ENCODE results near the gene FBXL20. TPM values are rescaled to one million over a fixed set of nuclear protein-coding genes. Genes with fewer than 3 reads are reported as not detected.

The FBXL20 gene
- total RNA-seq, 1 experiment from 2014 or later = 17.2 TPM

DNA sequence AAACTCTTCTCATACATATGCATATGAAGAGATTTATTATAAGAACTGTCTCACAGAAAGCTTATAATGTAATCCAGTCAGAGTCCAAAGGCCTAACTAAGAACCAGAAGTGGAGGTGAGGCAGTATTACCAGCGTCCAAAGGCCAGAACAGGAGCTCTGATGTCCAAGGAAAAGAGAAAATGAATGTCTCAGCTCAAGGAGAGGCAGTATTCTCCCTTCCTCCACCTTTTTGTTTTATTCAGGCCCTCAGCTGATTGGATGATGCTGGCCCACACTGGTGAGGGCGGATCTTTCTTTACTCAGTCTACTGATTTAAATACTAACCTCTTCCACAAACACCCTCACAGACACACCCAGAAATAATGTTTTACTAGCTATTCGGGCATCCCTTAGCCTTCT is 43.4 kb downstream of the FBXL20 start:
- ATAC-seq (no peak), DNase-seq (ENCODE audit: low read depth, low spot score) (no peak)
- no peaks in the 10 kb centered on the region for H3K79me2 ChIP-seq (ENCODE audit: insufficient read depth, low read length)
- POLR2A ChIA-PET = no interaction called here
- RAD21 ChIA-PET (ENCODE audit: low non-redundant PET in 1 of 2, low total read pairs in 2 of 2, uncharacterized antibody in 2 of 2, unreplicated experiment in 2 of 2) = no interaction called here
- H3K4me2 ChIP-seq (ENCODE audit: low read length) = no peak overlapping the region
- intact Hi-C loops (cut with micrococcal nuclease) = no loop called here
- CTCF ChIA-PET = no interaction called here
- H3K36me3 ChIP-seq (ENCODE audit: control insufficient read depth in 1 of 2, insufficient read depth in 2 of 2, low read length in 2 of 2) = no peaks in the 10 kb centered on the region
- no peaks in the 10 kb centered on the region for H3K9me2 ChIP-seq (ENCODE audit: insufficient read depth)
- H2AFZ ChIP-seq (ENCODE audit: low read depth, low read length, poor library complexity, severe bottlenecking) = no peak overlapping the region
- no peaks in the 10 kb centered on the region for H3K9me3 ChIP-seq (ENCODE audit: control insufficient read depth in 1 of 2, insufficient read depth in 1 of 2, low read depth in 1 of 2, low read length in 2 of 2)
- no peak overlapping the region for H3K9ac ChIP-seq (ENCODE audit: low read length)
- H3K4me1 ChIP-seq (ENCODE audit: control insufficient read depth in 1 of 2, insufficient read depth in 2 of 2, low read length in 2 of 2) = no peaks in the 10 kb centered on the region
- H3K27ac ChIP-seq (ENCODE audit: low read depth, low read length) = no peak overlapping the region
- BruUV-seq (replicated peaks) = no TSS peak
- H4K20me1 ChIP-seq (ENCODE audit: insufficient read depth) = no peaks in the 10 kb centered on the region
- TF ChIP-seq POLR2A (IDR thresholded peaks at IDR 0.05; ENCODE audit: borderline replicate concordance, extremely low read depth, insufficient read depth, insufficient read length) (no peak), ZNF274 (IDR thresholded peaks at IDR 0.05; ENCODE audit: low read depth, low read length) (no peak), RAD21 (IDR thresholded peaks at IDR 0.05; ENCODE audit: low read depth) (no peak), FOSL1 (IDR thresholded peaks at IDR 0.05; ENCODE audit: low read depth) (no peak), MAX (IDR thresholded peaks at IDR 0.05) (no peak), YY1 (IDR thresholded peaks at IDR 0.05; ENCODE audit: extremely low read depth, insufficient replicate concordance, low read depth, low read length) (no peak), TCF7L2 (IDR thresholded peaks at IDR 0.05; ENCODE audit: borderline replicate concordance, extremely low read depth, insufficient read depth, insufficient read length) (no peak), SP1 (IDR thresholded peaks at IDR 0.05; ENCODE audit: low read depth) (no peak)
- TF ChIP-seq, protein P1, sequence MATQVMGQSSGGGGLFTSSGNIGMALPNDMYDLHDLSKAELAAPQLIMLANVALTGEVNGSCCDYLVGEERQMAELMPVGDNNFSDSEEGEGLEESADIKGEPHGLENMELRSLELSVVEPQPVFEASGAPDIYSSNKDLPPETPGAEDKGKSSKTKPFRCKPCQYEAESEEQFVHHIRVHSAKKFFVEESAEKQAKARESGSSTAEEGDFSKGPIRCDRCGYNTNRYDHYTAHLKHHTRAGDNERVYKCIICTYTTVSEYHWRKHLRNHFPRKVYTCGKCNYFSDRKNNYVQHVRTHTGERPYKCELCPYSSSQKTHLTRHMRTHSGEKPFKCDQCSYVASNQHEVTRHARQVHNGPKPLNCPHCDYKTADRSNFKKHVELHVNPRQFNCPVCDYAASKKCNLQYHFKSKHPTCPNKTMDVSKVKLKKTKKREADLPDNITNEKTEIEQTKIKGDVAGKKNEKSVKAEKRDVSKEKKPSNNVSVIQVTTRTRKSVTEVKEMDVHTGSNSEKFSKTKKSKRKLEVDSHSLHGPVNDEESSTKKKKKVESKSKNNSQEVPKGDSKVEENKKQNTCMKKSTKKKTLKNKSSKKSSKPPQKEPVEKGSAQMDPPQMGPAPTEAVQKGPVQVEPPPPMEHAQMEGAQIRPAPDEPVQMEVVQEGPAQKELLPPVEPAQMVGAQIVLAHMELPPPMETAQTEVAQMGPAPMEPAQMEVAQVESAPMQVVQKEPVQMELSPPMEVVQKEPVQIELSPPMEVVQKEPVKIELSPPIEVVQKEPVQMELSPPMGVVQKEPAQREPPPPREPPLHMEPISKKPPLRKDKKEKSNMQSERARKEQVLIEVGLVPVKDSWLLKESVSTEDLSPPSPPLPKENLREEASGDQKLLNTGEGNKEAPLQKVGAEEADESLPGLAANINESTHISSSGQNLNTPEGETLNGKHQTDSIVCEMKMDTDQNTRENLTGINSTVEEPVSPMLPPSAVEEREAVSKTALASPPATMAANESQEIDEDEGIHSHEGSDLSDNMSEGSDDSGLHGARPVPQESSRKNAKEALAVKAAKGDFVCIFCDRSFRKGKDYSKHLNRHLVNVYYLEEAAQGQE (IDR thresholded peaks at IDR 0.05; ENCODE audit: low read depth) = no peak
- TF ChIP-seq, protein P2, sequence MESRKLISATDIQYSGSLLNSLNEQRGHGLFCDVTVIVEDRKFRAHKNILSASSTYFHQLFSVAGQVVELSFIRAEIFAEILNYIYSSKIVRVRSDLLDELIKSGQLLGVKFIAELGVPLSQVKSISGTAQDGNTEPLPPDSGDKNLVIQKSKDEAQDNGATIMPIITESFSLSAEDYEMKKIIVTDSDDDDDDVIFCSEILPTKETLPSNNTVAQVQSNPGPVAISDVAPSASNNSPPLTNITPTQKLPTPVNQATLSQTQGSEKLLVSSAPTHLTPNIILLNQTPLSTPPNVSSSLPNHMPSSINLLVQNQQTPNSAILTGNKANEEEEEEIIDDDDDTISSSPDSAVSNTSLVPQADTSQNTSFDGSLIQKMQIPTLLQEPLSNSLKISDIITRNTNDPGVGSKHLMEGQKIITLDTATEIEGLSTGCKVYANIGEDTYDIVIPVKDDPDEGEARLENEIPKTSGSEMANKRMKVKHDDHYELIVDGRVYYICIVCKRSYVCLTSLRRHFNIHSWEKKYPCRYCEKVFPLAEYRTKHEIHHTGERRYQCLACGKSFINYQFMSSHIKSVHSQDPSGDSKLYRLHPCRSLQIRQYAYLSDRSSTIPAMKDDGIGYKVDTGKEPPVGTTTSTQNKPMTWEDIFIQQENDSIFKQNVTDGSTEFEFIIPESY (IDR thresholded peaks at IDR 0.05; ENCODE audit: extremely low read depth, insufficient replicate concordance, low read length) = no peak
- H3K27me3 ChIP-seq (ENCODE audit: insufficient read depth, low read length) = no peaks in the 10 kb centered on the region
- no peak overlapping the region for H3K4me3 ChIP-seq (replicated peaks in 1 of 2; ENCODE audit: low read depth in 1 of 2, low read length in 2 of 2)

Measured in HCT116 (cell line).